ENCODE measurements around the gene ZNF830. TPM values are rescaled to one million over a fixed set of nuclear protein-coding genes. Genes with fewer than 3 reads are reported as not detected.
"Not testable (repeated sequence)": the region's sequence is repeated elsewhere in the genome, so short reads cannot be mapped to it uniquely, and the experiment has no call there.

ZNF830 gene
- total RNA-seq, 1 experiment from 2014 or later: 11.1 TPM

DNA sequence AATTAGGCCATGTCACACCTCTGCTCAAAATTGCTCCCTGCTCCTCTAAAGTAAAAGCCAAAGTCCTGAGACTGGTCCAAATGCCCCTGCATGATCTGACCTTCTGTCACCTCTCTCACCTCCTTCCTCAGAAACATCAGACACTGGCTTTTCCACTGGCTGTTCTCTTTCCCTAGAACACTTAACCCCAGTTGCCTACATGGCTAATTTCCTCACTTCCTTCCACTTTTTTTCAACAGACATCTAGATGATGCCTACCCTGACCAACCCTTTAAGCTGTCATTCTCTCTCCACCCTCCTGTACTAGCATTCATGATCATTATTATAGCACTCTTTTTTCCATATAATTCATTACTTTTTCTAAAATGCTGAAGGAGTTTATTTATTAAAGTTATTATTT, 31.1 kb upstream of the ZNF830 start:
- Histone ChIP-seq H3K27me3 (ENCODE audit: insufficient read depth, low read length) (no peaks in the 10 kb centered on the region), H3K79me2 (ENCODE audit: insufficient read depth, low read length) (no peaks in the 10 kb centered on the region), H3K9me2 (ENCODE audit: insufficient read depth) (no peaks in the 10 kb centered on the region), H3K36me3 (ENCODE audit: control insufficient read depth in 1 of 2, insufficient read depth in 2 of 2, low read length in 2 of 2) (no peaks in the 10 kb centered on the region), H3K4me3 (replicated peaks in 1 of 2; ENCODE audit: low read depth in 1 of 2, low read length in 2 of 2) (no peak overlapping the region), H3K9ac (ENCODE audit: low read length) (no peak overlapping the region), H3K9me3 (ENCODE audit: control insufficient read depth in 1 of 2, insufficient read depth in 1 of 2, low read depth in 1 of 2, low read length in 2 of 2) (no peaks in the 10 kb centered on the region), H2AFZ (ENCODE audit: low read depth, low read length, poor library complexity, severe bottlenecking) (no peak overlapping the region), H3K27ac (ENCODE audit: low read depth, low read length) (no peak overlapping the region), H3K4me1 (ENCODE audit: control insufficient read depth in 1 of 2, insufficient read depth in 2 of 2, low read length in 2 of 2) (no peaks in the 10 kb centered on the region), H4K20me1 (ENCODE audit: insufficient read depth) (no peaks in the 10 kb centered on the region), H3K4me2 (ENCODE audit: low read length) (no peak overlapping the region)
- intact Hi-C loops (cut with micrococcal nuclease): no loop called here
- BruUV-seq (replicated peaks): no TSS peak
- DNase-seq (ENCODE audit: low read depth, low spot score) (no peak), ATAC-seq (no peak)
- ChIA-PET RAD21 (ENCODE audit: low non-redundant PET in 1 of 2, low total read pairs in 2 of 2, uncharacterized antibody in 2 of 2, unreplicated experiment in 2 of 2) (no interaction called here), CTCF (no interaction called here), POLR2A (no interaction called here)
- TF ChIP-seq, protein P1, sequence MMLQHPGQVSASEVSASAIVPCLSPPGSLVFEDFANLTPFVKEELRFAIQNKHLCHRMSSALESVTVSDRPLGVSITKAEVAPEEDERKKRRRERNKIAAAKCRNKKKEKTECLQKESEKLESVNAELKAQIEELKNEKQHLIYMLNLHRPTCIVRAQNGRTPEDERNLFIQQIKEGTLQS (IDR thresholded peaks at IDR 0.05): no peak
- no peak for TF ChIP-seq SIN3A (IDR thresholded peaks at IDR 0.05; ENCODE audit: low read depth)
- no peak for TF ChIP-seq YY1 (IDR thresholded peaks at IDR 0.05; ENCODE audit: extremely low read depth, insufficient replicate concordance, low read depth, low read length)
- no peak for TF ChIP-seq ZNF274 (IDR thresholded peaks at IDR 0.05; ENCODE audit: low read depth, low read length)
- no peak for TF ChIP-seq ELF1 (IDR thresholded peaks at IDR 0.05; ENCODE audit: borderline replicate concordance, low read depth)
- no peak for TF ChIP-seq POLR2AphosphoS5 (IDR thresholded peaks at IDR 0.05; ENCODE audit: low read depth, low read length)
- TF ChIP-seq ZFX (IDR thresholded peaks at IDR 0.05): no peak

DNA sequence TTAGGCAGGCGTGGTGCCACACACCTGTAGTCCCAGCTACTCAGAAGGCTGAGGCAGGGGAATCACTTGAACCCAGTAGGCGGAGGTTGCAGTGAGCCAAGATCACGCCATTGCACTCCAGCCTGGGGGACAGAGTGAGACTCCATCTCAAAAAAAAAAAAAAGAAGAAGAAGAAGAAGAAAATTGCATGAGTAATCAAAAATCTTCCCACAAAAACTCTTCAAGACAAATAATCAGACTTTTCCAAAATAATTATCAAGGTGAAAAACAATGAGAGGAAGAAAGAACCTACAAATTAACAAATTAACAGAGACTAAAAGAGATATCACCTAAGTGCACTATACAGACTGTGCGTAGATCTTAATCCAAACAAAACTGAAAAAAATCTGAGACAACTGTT, 10.6 kb upstream of the ZNF830 start:
- intact Hi-C loops (cut with micrococcal nuclease); H3K4me1 ChIP-seq (ENCODE audit: control insufficient read depth in 1 of 2, insufficient read depth in 2 of 2, low read length in 2 of 2); POLR2A ChIA-PET; BruUV-seq (replicated peaks); CTCF ChIA-PET; DNase-seq (ENCODE audit: low read depth, low spot score); H3K36me3 ChIP-seq (ENCODE audit: control insufficient read depth in 1 of 2, insufficient read depth in 2 of 2, low read length in 2 of 2); H2AFZ ChIP-seq (ENCODE audit: low read depth, low read length, poor library complexity, severe bottlenecking); H3K9ac ChIP-seq (ENCODE audit: low read length); H3K4me3 ChIP-seq (replicated peaks in 1 of 2; ENCODE audit: low read depth in 1 of 2, low read length in 2 of 2); H3K27ac ChIP-seq (ENCODE audit: low read depth, low read length); H3K9me2 ChIP-seq (ENCODE audit: insufficient read depth); H3K9me3 ChIP-seq (ENCODE audit: control insufficient read depth in 1 of 2, insufficient read depth in 1 of 2, low read depth in 1 of 2, low read length in 2 of 2); H3K79me2 ChIP-seq (ENCODE audit: insufficient read depth, low read length); RAD21 ChIA-PET (ENCODE audit: low non-redundant PET in 1 of 2, low total read pairs in 2 of 2, uncharacterized antibody in 2 of 2, unreplicated experiment in 2 of 2); H3K4me2 ChIP-seq (ENCODE audit: low read length); H4K20me1 ChIP-seq (ENCODE audit: insufficient read depth); ATAC-seq: not testable (repeated sequence)
- peaks cover 16% of the 10 kb centered on the region; the same call in 1 of the 2 replicates for H3K27me3 ChIP-seq (ENCODE audit: insufficient read depth, low read length)
